ENCODE results near the gene ELAPOR1.

GRCh38 chr1:109089242-109090015, 24.5 kb upstream of the ELAPOR1 start:
- no peak for TF ChIP-seq CTCF (IDR thresholded peaks at IDR 0.05; ENCODE audit: insufficient read depth, low read length)
- no peak for TF ChIP-seq POLR2AphosphoS5 (IDR thresholded peaks at IDR 0.05; ENCODE audit: low read depth)
- TF ChIP-seq REST (IDR thresholded peaks at IDR 0.05; ENCODE audit: insufficient replicate concordance, low read depth), result no peak
- TF ChIP-seq GABPA (IDR thresholded peaks at IDR 0.05; ENCODE audit: low read depth), result no peak
- no peak for TF ChIP-seq SPI1 (IDR thresholded peaks at IDR 0.05; ENCODE audit: borderline replicate concordance, low read depth)

Data from HL-60 (cell line).